K562 (cell line): Measurements from ENCODE around the gene RCOR2. TPM values are rescaled to one million over a fixed set of nuclear protein-coding genes. Genes with fewer than 3 reads are reported as not detected.

Source experiments
- BRF1 ChIP-seq: IDR thresholded peaks from 3 replicates; pipeline ENCODE4 v1.6.1; 2011; ENCODE audit warnings: borderline replicate concordance, mild to moderate bottlenecking; ENCODE audit not compliant: insufficient read length; ENCODE audit errors: extremely low read depth
- CCNT2 ChIP-seq: IDR thresholded peaks from 2 replicates; pipeline ENCODE4 v1.6.1; 2011; ENCODE audit warnings: borderline replicate concordance, low read depth, mild to moderate bottlenecking, moderate library complexity, mixed read lengths, low read length; ENCODE audit not compliant: insufficient read length; ENCODE audit errors: extremely low read depth
- CREB3 ChIP-seq: fragments of 450-650 bp; conservative IDR thresholded peaks from 2 replicates; pipeline ENCODE4 v1.6.1; 2016; ENCODE audit warnings: missing genetic modification characterization, low read depth, mild to moderate bottlenecking, missing compliant biosample characterization, moderate library complexity
- ETV5 ChIP-seq: sonication (generic); formaldehyde crosslinking; IDR thresholded peaks from 2 replicates; pipeline ENCODE4 v1.4.0; 2020; ENCODE audit warnings: low read depth, mild to moderate bottlenecking, missing genetic modification reagents
- FOXM1 ChIP-seq, 2 experiments: fragments of 450-650 bp in 1 of 2; sonication (generic) in 1 of 2; formaldehyde crosslinking in 1 of 2; IDR thresholded peaks; 2 replicates each; pipeline versions ENCODE4 v1.6.1 to v1.9.0; 2017 to 2022; ENCODE audit warnings: low read depth in 2 of 2, mild to moderate bottlenecking in 2 of 2, missing genetic modification reagents in 1 of 2, moderate library complexity in 1 of 2
- GATAD2A ChIP-seq: fragments of 450-650 bp; IDR thresholded peaks from 2 replicates; pipeline ENCODE4 v1.6.1; 2017
- GTF2A2 ChIP-seq: IDR thresholded peaks from 2 replicates; pipeline ENCODE4 v1.6.1; 2016; ENCODE audit warnings: mild to moderate bottlenecking, missing genetic modification characterization, missing compliant biosample characterization
- LARP7 ChIP-seq: fragments of 450-650 bp; IDR thresholded peaks from 2 replicates; pipeline ENCODE4 v1.6.1; 2016
- NFIC ChIP-seq: fragments of 450-650 bp; IDR thresholded peaks from 2 replicates; pipeline ENCODE4 v1.6.1; 2017; ENCODE audit warnings: mild to moderate bottlenecking, inconsistent platforms
- SIX5 ChIP-seq, 2 experiments: IDR thresholded peaks; 2 replicates each; pipeline ENCODE4 v1.6.1; 2011; ENCODE audit warnings: low read length in 2 of 2, borderline replicate concordance in 1 of 2, low read depth in 1 of 2, mild to moderate bottlenecking in 1 of 2, moderate library complexity in 1 of 2; ENCODE audit not compliant: insufficient read depth in 1 of 2
- SP1 ChIP-seq: sonication (generic); formaldehyde crosslinking; IDR thresholded peaks from 2 replicates; pipeline ENCODE4 v1.8.1; 2022; ENCODE audit warnings: mild to moderate bottlenecking, missing genetic modification reagents
- TEAD2 ChIP-seq: fragments of 450-650 bp; IDR thresholded peaks from 2 replicates; pipeline ENCODE4 v1.6.1; 2016; ENCODE audit warnings: missing genetic modification characterization, control low read depth, missing compliant biosample characterization
- ZKSCAN1 ChIP-seq: fragments of 150-350 bp; IDR thresholded peaks from 2 replicates; pipeline ENCODE4 v1.6.1; 2016; ENCODE audit warnings: low read depth, low read length
- ZNF384 ChIP-seq: IDR thresholded peaks from 2 replicates; pipeline ENCODE4 v1.6.1; 2012; ENCODE audit warnings: low read depth, low read length, improper control_type of control experiment
- polyA plus RNA-seq, 8 experiments: library from polyadenylated mRNA; depleted of rRNA in 4 of 8; stranded (reverse) in 5 of 8; unstranded in 3 of 8; fragments of >200 nt; fragmentation: Nextera tagmentation in 2 of 8; fragmentation: Illumina TruSeq in 1 of 8; extraction: Ambion mirVana in 2 of 8; extraction: Trizol in 1 of 8; gene quantifications; 2 replicates each; pipeline versions ENCODE4 v1.2.1 to v1.2.3, GENCODE V29; 2011 to 2014; ENCODE audit warnings: inconsistent platforms in 1 of 8, missing spikeins in 1 of 8
- total RNA-seq, 7 experiments: library from RNA; depleted of rRNA in 6 of 7; stranded (reverse); fragments of >200 nt in 6 of 7; fragmentation: Illumina TruSeq in 2 of 7; extraction: Trizol in 2 of 7; gene quantifications; 2 replicates each; pipeline versions ENCODE4 v1.2.1 to v1.2.3, GENCODE V29; 2011 to 2021; ENCODE audit warnings: low replicate concordance in 1 of 7
- TF ChIP-seq, protein P1 (sequence below): fragments of 250-450 bp; sonication (Bioruptor Pico); IDR thresholded peaks from 2 replicates; pipeline ENCODE4 v1.4.0; 2020; ENCODE audit warnings: borderline replicate concordance
- TF ChIP-seq, protein P2 (sequence below): fragments of 450-650 bp; IDR thresholded peaks from 2 replicates; pipeline ENCODE4 v1.7.0; 2016; ENCODE audit warnings: borderline replicate concordance
- TF ChIP-seq, protein P3 (sequence below): fragments of 450-650 bp; IDR thresholded peaks from 2 replicates; pipeline ENCODE4 v1.6.1; 2014; ENCODE audit warnings: low read depth, mild to moderate bottlenecking, moderate library complexity, borderline replicate concordance

RCOR2 gene
- total and polyA plus RNA-seq, 9 of the 15 experiments (the other 6 are each of a cell fraction or from before 2014, with no cell fraction given) = 0.04 to 6.5 (median 2.5) TPM; not detected in 1

DNA sequence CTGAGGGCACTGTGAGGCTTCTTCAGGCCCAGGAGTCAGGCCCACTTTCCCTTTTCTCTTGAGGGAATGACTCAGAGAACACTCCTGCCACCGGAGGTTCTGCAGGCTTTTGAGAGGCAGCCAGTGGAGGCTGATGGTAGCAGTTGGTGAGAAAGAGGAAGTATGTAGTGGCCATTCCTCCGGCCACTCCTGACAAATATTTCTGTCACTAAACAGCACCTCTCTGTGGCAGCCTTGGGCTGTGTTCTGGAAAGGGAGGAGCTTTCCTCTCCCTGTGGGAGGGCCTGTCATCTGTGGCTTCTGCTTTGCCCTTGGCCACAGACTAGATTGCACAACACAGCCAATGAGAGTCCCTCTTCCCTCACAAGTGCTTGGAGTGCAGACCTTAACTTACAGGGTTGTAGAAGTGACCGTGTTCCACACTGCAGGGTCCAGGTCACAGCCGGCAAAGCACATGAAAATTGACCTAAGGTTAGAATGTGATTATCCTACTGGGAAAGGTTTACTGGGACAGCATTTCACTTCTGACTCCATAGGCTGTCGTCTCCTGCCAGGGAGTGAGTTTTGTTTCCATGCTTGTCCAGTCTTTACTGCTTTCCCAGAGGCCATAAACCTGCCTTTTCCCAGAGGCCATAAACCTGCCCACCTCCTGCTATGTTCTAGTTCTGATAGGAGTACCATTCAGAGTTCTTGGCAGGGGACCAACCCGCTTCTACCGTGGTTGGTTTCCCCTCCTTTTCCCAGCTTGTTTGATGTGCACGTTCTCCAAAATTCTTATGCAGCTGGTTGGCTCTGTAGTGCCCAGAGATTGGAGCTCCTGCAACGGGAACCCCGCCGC, 44.8 kb downstream of the RCOR2 start (continued):
- TF ChIP-seq TEAD2 (tag) (no peak), CCNT2 (no peak), GTF2A2 (tag) (no peak), ZNF384 (no peak), ZKSCAN1 (no peak), GATAD2A (no peak), SP1 (CRISPR knock-in tag) (peak; percentile 89), BRF1 (no peak), SIX5 (IDR thresholded peaks at IDR 0.05; ENCODE audit: borderline replicate concordance in 1 of 2, insufficient read depth in 1 of 2, low read depth in 1 of 2, low read length in 2 of 2) (no peak), CREB3 (no peak), LARP7 (no peak), ETV5 (0 out of 2 replicates have a peak, but pooled peaks have one; percentile 20), NFIC (0 out of 2 replicates have a peak, but pooled peaks have one; percentile 5), FOXM1 (IDR thresholded peaks at IDR 0.05; ENCODE audit: low read depth) (peak; percentile 38; the same call in 1 of the 2 replicates), FOXM1 (CRISPR knock-in tag; IDR thresholded peaks at IDR 0.05; ENCODE audit: low read depth) (no peak)
- TF ChIP-seq, protein P1, sequence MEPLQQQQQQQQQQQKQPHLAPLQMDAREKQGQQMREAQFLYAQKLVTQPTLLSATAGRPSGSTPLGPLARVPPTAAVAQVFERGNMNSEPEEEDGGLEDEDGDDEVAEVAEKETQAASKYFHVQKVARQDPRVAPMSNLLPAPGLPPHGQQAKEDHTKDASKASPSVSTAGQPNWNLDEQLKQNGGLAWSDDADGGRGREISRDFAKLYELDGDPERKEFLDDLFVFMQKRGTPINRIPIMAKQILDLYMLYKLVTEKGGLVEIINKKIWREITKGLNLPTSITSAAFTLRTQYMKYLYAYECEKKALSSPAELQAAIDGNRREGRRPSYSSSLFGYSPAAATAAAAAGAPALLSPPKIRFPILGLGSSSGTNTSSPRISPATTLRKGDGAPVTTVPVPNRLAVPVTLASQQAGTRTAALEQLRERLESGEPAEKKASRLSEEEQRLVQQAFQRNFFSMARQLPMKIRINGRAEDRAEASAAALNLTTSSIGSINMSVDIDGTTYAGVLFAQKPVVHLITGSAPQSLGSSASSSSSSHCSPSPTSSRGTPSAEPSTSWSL = no peak
- TF ChIP-seq, protein P2, sequence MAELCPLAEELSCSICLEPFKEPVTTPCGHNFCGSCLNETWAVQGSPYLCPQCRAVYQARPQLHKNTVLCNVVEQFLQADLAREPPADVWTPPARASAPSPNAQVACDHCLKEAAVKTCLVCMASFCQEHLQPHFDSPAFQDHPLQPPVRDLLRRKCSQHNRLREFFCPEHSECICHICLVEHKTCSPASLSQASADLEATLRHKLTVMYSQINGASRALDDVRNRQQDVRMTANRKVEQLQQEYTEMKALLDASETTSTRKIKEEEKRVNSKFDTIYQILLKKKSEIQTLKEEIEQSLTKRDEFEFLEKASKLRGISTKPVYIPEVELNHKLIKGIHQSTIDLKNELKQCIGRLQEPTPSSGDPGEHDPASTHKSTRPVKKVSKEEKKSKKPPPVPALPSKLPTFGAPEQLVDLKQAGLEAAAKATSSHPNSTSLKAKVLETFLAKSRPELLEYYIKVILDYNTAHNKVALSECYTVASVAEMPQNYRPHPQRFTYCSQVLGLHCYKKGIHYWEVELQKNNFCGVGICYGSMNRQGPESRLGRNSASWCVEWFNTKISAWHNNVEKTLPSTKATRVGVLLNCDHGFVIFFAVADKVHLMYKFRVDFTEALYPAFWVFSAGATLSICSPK = no peak
- TF ChIP-seq, protein P3, sequence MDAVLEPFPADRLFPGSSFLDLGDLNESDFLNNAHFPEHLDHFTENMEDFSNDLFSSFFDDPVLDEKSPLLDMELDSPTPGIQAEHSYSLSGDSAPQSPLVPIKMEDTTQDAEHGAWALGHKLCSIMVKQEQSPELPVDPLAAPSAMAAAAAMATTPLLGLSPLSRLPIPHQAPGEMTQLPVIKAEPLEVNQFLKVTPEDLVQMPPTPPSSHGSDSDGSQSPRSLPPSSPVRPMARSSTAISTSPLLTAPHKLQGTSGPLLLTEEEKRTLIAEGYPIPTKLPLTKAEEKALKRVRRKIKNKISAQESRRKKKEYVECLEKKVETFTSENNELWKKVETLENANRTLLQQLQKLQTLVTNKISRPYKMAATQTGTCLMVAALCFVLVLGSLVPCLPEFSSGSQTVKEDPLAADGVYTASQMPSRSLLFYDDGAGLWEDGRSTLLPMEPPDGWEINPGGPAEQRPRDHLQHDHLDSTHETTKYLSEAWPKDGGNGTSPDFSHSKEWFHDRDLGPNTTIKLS = 0 out of 2 replicates have a peak, but pooled peaks have one; percentile 49
